GM12873 (cell line): Measurements from ENCODE around the gene CHRNB1.

Experiments used
- TF ChIP-seq, protein P1 (sequence below): IDR thresholded peaks from 2 replicates; pipeline ENCODE4 v1.5.1; 2012; ENCODE audit warnings: low read depth, mild to moderate bottlenecking, moderate library complexity, low read length, control low read depth; ENCODE audit not compliant: insufficient read depth; ENCODE audit errors: missing control alignments

CHRNB1 gene

DNA sequence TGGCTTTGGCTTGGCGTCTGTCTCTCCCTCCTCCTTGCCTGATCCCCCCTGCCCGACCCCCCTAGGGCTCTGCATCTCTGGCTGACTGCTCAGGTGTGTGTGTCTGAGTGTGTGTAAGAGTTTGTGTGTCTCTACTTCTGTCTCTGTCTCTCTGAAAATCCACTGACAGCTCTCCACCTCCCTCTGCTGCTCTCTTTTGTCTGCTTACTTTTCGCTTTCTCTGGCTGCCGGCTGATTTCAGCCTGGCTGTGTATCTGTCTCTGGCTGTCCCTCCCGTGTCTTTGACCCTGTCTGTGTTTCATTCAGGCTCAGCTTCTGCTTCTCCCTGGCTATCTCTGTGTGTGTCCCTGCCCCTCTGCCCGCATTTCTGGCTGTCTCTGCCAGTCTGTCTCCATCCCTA, 28.5 kb upstream of the CHRNB1 start:
- TF ChIP-seq, protein P1, sequence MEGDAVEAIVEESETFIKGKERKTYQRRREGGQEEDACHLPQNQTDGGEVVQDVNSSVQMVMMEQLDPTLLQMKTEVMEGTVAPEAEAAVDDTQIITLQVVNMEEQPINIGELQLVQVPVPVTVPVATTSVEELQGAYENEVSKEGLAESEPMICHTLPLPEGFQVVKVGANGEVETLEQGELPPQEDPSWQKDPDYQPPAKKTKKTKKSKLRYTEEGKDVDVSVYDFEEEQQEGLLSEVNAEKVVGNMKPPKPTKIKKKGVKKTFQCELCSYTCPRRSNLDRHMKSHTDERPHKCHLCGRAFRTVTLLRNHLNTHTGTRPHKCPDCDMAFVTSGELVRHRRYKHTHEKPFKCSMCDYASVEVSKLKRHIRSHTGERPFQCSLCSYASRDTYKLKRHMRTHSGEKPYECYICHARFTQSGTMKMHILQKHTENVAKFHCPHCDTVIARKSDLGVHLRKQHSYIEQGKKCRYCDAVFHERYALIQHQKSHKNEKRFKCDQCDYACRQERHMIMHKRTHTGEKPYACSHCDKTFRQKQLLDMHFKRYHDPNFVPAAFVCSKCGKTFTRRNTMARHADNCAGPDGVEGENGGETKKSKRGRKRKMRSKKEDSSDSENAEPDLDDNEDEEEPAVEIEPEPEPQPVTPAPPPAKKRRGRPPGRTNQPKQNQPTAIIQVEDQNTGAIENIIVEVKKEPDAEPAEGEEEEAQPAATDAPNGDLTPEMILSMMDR = peak; percentile 23

- TF ChIP-seq, protein P1 = no peak
Observed at GRCh38 chr17:7417056-7417655, 27.7 kb upstream of the CHRNB1 start.

- TF ChIP-seq, protein P1 = no peak
Observed at GRCh38 chr17:7418472-7419152, 26.2 kb upstream of the CHRNB1 start.

DNA sequence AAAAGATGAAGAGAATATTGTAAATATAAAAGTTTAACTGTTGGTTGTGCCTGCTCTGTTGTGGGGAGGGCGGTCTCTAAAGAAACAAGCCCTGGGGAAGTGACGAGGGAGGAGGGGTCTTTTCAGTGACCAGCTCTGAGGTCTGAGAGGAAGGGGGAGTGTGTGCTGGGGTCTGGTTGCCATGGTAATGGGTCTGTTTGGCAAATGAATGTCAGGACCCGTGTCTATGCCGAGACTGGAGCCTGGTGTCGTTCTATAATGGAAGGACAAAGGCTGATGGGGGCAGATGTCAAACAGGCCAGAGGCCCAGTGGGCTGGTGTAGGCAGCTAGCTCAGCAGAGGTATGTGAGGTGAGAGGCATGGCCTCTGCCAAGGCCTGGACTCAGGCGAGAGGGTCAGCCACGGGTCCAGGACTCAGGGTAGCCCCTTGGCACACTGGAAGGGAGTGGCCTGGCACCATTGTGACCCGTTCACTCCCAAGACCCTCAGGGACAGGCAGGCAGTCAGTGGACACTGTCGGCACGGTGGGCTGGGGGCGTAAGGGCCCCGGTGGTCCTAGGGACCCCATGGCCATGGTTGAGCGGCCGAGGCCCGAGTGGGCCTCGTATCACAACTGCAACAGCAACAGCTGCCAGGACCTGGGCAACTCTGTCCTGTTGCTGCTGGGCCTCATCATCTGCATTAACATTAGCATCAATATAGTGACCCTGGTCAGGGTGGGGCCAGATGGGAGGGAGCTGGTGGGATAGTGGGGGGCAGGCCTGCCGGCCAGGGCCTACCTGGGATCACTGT, 24.8 kb upstream of the CHRNB1 start, which contains the start of gene SPEM1:
Gene SPEM1, plus strand, starts transcription at position 506 of the 792 bp plus-strand sequence. Its CDS starts 61 bp downstream, at position 567.
- TF ChIP-seq, protein P1 = no peak

DNA sequence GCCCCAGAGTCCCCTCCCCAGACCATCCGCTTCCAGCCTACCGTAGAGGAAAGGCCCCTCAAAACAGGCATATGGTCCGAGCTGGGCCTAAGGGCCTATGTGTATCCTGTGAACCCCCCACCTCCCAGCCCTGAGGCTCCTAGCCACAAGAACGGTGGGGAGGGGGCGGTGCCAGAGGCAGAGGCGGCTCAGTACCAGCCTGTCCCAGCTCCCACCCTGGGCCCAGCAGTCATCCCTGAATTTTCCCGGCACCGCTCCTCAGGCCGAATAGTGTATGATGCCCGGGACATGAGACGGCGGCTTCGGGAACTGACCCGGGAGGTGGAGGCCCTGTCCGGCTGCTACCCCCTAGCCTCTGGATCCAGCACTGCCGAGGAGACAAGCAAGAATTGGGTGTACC, 23.7 kb upstream of the CHRNB1 start:
- TF ChIP-seq, protein P1 = no peak

- TF ChIP-seq, protein P1 = no peak
Observed at GRCh38 chr17:7423679-7424078, 21.2 kb upstream of the CHRNB1 start.

- TF ChIP-seq, protein P1 = no peak
Observed at GRCh38 chr17:7425316-7425715, 19.5 kb upstream of the CHRNB1 start, which contains the start of gene SPEM2. Gene SPEM2 (plus strand): TSS chr17:7425616. CDS start chr17:7425689, 73 bp downstream.
